ENCODE measurements around the gene EGFL6.

- TF ChIP-seq CTCF (IDR thresholded peaks at IDR 0.05) (no peak), POLR2AphosphoS5 (IDR thresholded peaks at IDR 0.05; ENCODE audit: low read depth, low read length) (no peak), SIN3A (IDR thresholded peaks at IDR 0.05; ENCODE audit: borderline replicate concordance, insufficient read depth, low read depth, low read length) (no peak), REST (IDR thresholded peaks at IDR 0.05; ENCODE audit: insufficient read depth in 1 of 2, low read depth in 2 of 2, low read length in 1 of 2) (no peak), TCF7L2 (IDR thresholded peaks at IDR 0.05; ENCODE audit: low read depth, low read length) (no peak)
Observed at GRCh38 chrX:13681595-13681994, 112.2 kb downstream of the EGFL6 start.
